HG03280 (cell line): ENCODE measurements around the gene ZNF583.

Experiments used
- ATAC-seq: cut with Tn5 transposase; IDR thresholded peaks from one replicate; pipeline ENCODE4 v1.9.1; 2021; ENCODE audit warnings: mild to moderate bottlenecking, moderate library complexity; ENCODE audit not compliant: unreplicated experiment

Gene ZNF583

GRCh38 chr19:56441206-56441792 is 37.2 kb downstream of the ZNF583 start:
- no peak for ATAC-seq

GRCh38 chr19:56474308-56474707 is 70.2 kb downstream of the ZNF583 start:
- ATAC-seq, result no peak

- ATAC-seq, result no peak
Measured at GRCh38 chr19:56476093-56476492, 72.0 kb downstream of the ZNF583 start.
